ENCODE results near the gene RAB23.

The RAB23 gene

GRCh38 chr6:57138026-57138425 is 84.1 kb downstream of the RAB23 start:
- no peak overlapping the region for H3K4me3 ChIP-seq (ENCODE audit: low read depth, low read length)

- no peak overlapping the region for H3K4me3 ChIP-seq (ENCODE audit: low read depth, low read length)
Measured at GRCh38 chr6:57137350-57137749, 84.8 kb downstream of the RAB23 start.

Data from iPS-11a (cell line).